ENCODE measurements around the gene SUSD1.

DNA sequence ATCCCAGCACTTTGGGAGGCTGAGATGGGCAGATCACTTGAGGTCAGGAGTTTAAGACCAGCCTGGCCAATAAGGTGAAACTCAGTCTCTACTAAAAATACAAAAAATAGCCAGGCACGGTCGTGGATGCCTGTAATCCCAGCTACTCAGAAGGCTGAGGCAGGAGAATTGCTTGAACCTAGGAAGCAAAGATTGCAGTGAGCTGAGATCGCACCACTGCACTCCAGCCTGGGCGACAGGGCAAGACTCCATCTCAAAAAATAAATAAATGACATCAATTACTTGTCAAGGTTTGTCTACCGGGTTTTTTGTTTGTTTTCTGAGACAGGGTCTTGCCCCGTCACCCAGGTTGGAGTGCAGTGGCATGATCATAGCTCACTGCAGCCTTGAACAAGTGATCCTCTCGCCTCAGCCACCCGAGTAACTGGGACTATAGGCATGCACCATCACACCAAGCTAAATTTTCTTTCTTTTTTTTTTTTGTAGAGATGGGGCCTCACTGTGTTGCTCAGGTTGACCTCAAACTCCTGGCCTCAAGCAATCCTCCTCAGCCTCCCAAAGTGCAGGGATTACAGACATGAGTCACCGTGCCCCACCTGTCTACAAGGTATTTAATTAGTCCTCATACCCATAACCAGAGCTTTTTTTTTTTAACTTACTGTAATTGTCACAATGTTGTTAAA, 64.9 kb downstream of the SUSD1 start:
- TF ChIP-seq, protein P1, sequence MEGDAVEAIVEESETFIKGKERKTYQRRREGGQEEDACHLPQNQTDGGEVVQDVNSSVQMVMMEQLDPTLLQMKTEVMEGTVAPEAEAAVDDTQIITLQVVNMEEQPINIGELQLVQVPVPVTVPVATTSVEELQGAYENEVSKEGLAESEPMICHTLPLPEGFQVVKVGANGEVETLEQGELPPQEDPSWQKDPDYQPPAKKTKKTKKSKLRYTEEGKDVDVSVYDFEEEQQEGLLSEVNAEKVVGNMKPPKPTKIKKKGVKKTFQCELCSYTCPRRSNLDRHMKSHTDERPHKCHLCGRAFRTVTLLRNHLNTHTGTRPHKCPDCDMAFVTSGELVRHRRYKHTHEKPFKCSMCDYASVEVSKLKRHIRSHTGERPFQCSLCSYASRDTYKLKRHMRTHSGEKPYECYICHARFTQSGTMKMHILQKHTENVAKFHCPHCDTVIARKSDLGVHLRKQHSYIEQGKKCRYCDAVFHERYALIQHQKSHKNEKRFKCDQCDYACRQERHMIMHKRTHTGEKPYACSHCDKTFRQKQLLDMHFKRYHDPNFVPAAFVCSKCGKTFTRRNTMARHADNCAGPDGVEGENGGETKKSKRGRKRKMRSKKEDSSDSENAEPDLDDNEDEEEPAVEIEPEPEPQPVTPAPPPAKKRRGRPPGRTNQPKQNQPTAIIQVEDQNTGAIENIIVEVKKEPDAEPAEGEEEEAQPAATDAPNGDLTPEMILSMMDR (IDR thresholded peaks at IDR 0.05): no peak
- no peak for TF ChIP-seq POLR2A (IDR thresholded peaks at IDR 0.05)
